WTC11 (cell line): Measurements from ENCODE around the gene TMED10.

ENCODE experiments used
- ATF6 ChIP-seq: sonication (generic); formaldehyde crosslinking; IDR thresholded peaks from 2 replicates; pipeline ENCODE4 v1.8.1; 2023; ENCODE audit warnings: mild to moderate bottlenecking, missing genetic modification reagents
- CBFB ChIP-seq: sonication (generic); formaldehyde crosslinking; IDR thresholded peaks from 2 replicates; pipeline ENCODE4 v1.8.1; 2022; ENCODE audit warnings: mild to moderate bottlenecking, low read depth, missing genetic modification reagents
- CREB1 ChIP-seq: sonication (generic); formaldehyde crosslinking; IDR thresholded peaks from 2 replicates; pipeline ENCODE4 v1.8.0; 2023; ENCODE audit warnings: mild to moderate bottlenecking, missing genetic modification reagents
- FOXJ3 ChIP-seq: sonication (generic); formaldehyde crosslinking; IDR thresholded peaks from 2 replicates; pipeline ENCODE4 v1.9.0; 2021; ENCODE audit warnings: missing genetic modification reagents, mild to moderate bottlenecking, borderline replicate concordance
- IRF1 ChIP-seq: sonication (generic); formaldehyde crosslinking; IDR thresholded peaks from 2 replicates; pipeline ENCODE4 v1.8.0; 2023; ENCODE audit warnings: missing genetic modification reagents
- MYBL2 ChIP-seq: sonication (generic); formaldehyde crosslinking; IDR thresholded peaks from 2 replicates; pipeline ENCODE4 v1.8.1; 2023; ENCODE audit warnings: mild to moderate bottlenecking, moderate library complexity, missing genetic modification reagents
- NFYB ChIP-seq: sonication (generic); formaldehyde crosslinking; conservative IDR thresholded peaks from 2 replicates; pipeline ENCODE4 v1.8.0; 2022; ENCODE audit warnings: low read depth, missing genetic modification reagents
- SP1 ChIP-seq: sonication (generic); formaldehyde crosslinking; conservative IDR thresholded peaks from 2 replicates; pipeline ENCODE4 v1.8.1; 2022; ENCODE audit warnings: missing genetic modification reagents
- TCF7 ChIP-seq: sonication (generic); formaldehyde crosslinking; IDR thresholded peaks from 2 replicates; pipeline ENCODE4 v1.8.0; 2022; ENCODE audit warnings: mild to moderate bottlenecking, low read depth, missing genetic modification reagents, moderate library complexity
- ZNF416 ChIP-seq: fragments of 250-450 bp; sonication (Bioruptor Pico); IDR thresholded peaks from 2 replicates; pipeline ENCODE4 v1.9.0; 2021; ENCODE audit warnings: mild to moderate bottlenecking, inconsistent platforms
- TF ChIP-seq, protein P1 (sequence below): fragments of 200-600 bp; IDR thresholded peaks from 2 replicates; pipeline ENCODE4 v1.8.0; 2022; ENCODE audit warnings: antibody characterized with exemption

DNA sequence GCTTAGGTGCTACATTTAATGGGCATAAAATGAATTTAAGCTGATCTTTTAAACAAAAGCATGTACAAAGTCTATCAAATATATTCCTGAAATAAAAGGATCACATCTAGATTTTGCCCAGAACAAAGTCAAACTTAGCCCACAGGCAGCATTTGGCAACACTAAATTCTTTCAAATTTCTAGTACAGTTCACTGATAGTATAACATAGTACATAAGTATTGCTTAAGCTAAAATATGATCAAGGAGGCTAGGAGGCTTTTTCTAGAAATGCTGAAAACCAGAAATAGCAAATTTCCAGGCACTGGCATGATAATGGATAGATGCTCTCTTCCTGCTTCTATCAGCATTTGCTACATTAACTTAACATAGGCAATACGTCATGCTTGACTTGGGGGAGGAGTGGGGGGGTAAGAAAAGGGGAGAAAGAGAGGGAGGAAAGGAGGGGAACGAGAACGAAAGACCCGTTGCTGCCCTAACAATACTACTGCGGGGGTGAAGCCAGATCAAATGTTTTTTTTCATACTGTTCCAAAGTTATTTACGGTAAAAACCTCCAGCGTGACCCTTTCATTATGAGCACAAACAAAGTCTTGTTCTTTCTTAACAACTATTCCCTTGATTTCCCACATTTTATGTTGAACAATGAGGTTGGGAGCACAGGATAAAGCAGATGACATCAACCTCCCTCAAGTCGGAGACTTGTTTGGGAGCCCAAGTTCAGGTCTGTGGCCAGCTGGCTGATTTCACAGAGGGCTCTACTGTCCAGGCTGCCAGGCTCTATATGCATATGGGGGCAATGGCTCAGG is 10.6 kb downstream of the TMED10 start:
- TF ChIP-seq, protein P1, sequence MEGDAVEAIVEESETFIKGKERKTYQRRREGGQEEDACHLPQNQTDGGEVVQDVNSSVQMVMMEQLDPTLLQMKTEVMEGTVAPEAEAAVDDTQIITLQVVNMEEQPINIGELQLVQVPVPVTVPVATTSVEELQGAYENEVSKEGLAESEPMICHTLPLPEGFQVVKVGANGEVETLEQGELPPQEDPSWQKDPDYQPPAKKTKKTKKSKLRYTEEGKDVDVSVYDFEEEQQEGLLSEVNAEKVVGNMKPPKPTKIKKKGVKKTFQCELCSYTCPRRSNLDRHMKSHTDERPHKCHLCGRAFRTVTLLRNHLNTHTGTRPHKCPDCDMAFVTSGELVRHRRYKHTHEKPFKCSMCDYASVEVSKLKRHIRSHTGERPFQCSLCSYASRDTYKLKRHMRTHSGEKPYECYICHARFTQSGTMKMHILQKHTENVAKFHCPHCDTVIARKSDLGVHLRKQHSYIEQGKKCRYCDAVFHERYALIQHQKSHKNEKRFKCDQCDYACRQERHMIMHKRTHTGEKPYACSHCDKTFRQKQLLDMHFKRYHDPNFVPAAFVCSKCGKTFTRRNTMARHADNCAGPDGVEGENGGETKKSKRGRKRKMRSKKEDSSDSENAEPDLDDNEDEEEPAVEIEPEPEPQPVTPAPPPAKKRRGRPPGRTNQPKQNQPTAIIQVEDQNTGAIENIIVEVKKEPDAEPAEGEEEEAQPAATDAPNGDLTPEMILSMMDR = no peak
- TF ChIP-seq IRF1 (no peak), FOXJ3 (CRISPR knock-in tag) (no peak), NFYB (CRISPR knock-in tag) (no peak), CBFB (CRISPR knock-in tag) (no peak), ZNF416 (CRISPR knock-in tag) (no peak), CREB1 (CRISPR knock-in tag) (no peak), TCF7 (CRISPR knock-in tag) (no peak), ATF6 (CRISPR knock-in tag) (no peak), SP1 (CRISPR knock-in tag) (no peak), MYBL2 (no peak)
